HepG2 (cell line): ENCODE measurements around the gene KBTBD2. TPM values are rescaled to one million over a fixed set of nuclear protein-coding genes. Genes with fewer than 3 reads are reported as not detected.

Experiments
- ATAC-seq: fragments of 200-7000 bp; cut with Tn5 transposase; 3 replicates; pipeline ENCODE4 v1.9.1; 2020; ENCODE audit warnings: mild to moderate bottlenecking, moderate library complexity
- BruUV-seq: library from RNA; stranded (reverse); fragments of 400-500 nt; replicated peaks from 2 replicates; lab custom pipeline; 2021; lab: Mats Ljungman, UMichigan
- CTCF ChIA-PET: fragments of 300-600 bp; formaldehyde crosslinking; extraction: SDS; loops from one replicate; lab custom pipeline; 2021; ENCODE audit warnings: low total read pairs, inconsistent platforms, low intra/inter-chr PET ratio; lab: Yijun Ruan, JAX
- POLR2A ChIA-PET: fragments of 350-600 bp; sonication (Branson Sonifier 250); formaldehyde crosslinking; loops from one replicate; lab custom pipeline; 2020; ENCODE audit warnings: antibody characterized with exemption, inconsistent platforms; lab: Yijun Ruan, JAX
- DNase-seq: peaks from one replicate; pipeline ENCODE4 v3.0.0-alpha.2; 2015; ENCODE audit warnings: low spot score
- FAIRE-seq: peaks from 3 replicates; lab custom pipeline; 2011; peaks lifted over from hg19 to GRCh38; lab: Jason Lieb, UNC
- H2AFZ ChIP-seq: one replicate; pipeline ENCODE4 v1.6.1; 2011; ENCODE audit warnings: low read length, inconsistent platforms
- H3K27ac ChIP-seq: fragments of 300-600 bp; 3 replicates; pipeline ENCODE4 v1.8.0; 2011; ENCODE audit warnings: mixed run types, mild to moderate bottlenecking, mixed read lengths, low read length, inconsistent platforms; ENCODE audit not compliant: insufficient read depth; ENCODE audit errors: extremely low read length
- H3K27me3 ChIP-seq, 2 experiments: fragments of 200-600 bp in 1 of 2; 2 replicates in 1 of 2; 3 replicates in 1 of 2; pipeline versions ENCODE4 v1.6.0 to v1.8.0; 2011; ENCODE audit warnings: low read length in 2 of 2, mild to moderate bottlenecking in 2 of 2, moderate library complexity in 2 of 2, inconsistent platforms in 1 of 2; ENCODE audit not compliant: insufficient read depth in 2 of 2, control insufficient read depth in 1 of 2
- H3K36me3 ChIP-seq, 2 experiments: fragments of 200-600 bp in 1 of 2; replicated peaks in 1 of 2; 2 replicates in 1 of 2; 3 replicates in 1 of 2; pipeline versions ENCODE4 v1.5.1 to v1.8.0; 2011; ENCODE audit warnings: low read length in 2 of 2, inconsistent platforms in 1 of 2; ENCODE audit not compliant: insufficient read depth in 2 of 2, control insufficient read depth in 1 of 2
- H3K4me1 ChIP-seq: 2 replicates; pipeline ENCODE4 v1.5.1; 2012; ENCODE audit warnings: low read length, inconsistent platforms; ENCODE audit not compliant: insufficient read depth
- H3K4me2 ChIP-seq: 2 replicates; pipeline ENCODE4 v1.6.0; 2011; ENCODE audit warnings: low read depth, low read length, inconsistent platforms
- H3K4me3 ChIP-seq, 3 experiments: fragments of 200-600 bp in 1 of 3; sonication (generic), shearing (Covaris generic) in 1 of 3; replicated peaks in 1 of 3; 2 replicates each; pipeline ENCODE4 v1.5.1; 2011 to 2016; ENCODE audit warnings: low read length in 3 of 3, inconsistent platforms in 2 of 3, low read depth in 2 of 3, mild to moderate bottlenecking in 2 of 3, control low read depth in 1 of 3, mixed read lengths in 1 of 3; ENCODE audit not compliant: insufficient read depth in 1 of 3
- H3K79me2 ChIP-seq: one replicate; pipeline ENCODE4 v1.6.1; 2011; ENCODE audit warnings: low read length, inconsistent platforms; ENCODE audit not compliant: insufficient read depth
- H3K9ac ChIP-seq: 2 replicates; pipeline ENCODE4 v1.6.0; 2011; ENCODE audit warnings: mild to moderate bottlenecking, low read depth, low read length, inconsistent platforms; ENCODE audit not compliant: insufficient read depth
- H3K9me3 ChIP-seq: 2 replicates; pipeline ENCODE4 v1.5.1; 2012; ENCODE audit warnings: mild to moderate bottlenecking, low read length
- H4K20me1 ChIP-seq: 2 replicates; pipeline ENCODE4 v1.6.0; 2011; ENCODE audit warnings: inconsistent platforms, mild to moderate bottlenecking, low read length, moderate library complexity; ENCODE audit not compliant: insufficient read depth
- FOXP1 ChIP-seq, 2 experiments: fragments of 450-650 bp in 1 of 2; IDR thresholded peaks; 2 replicates each; pipeline ENCODE4 v1.6.1; 2017 to 2018; ENCODE audit warnings: antibody characterized with exemption in 1 of 2
- GLI4 ChIP-seq: sonication (generic); formaldehyde crosslinking; IDR thresholded peaks from 2 replicates; pipeline ENCODE4 v1.5.1; 2020; ENCODE audit warnings: missing genetic modification reagents, mild to moderate bottlenecking, moderate library complexity, borderline replicate concordance
- PHF5A ChIP-seq: IDR thresholded peaks from one replicate; pipeline ENCODE4 v1.6.1; 2018; ENCODE audit warnings: low read depth, missing genetic modification reagents; ENCODE audit not compliant: unreplicated experiment
- ZNF101 ChIP-seq: sonication (generic); formaldehyde crosslinking; IDR thresholded peaks from 2 replicates; pipeline ENCODE4 v1.4.0; 2020; ENCODE audit warnings: mild to moderate bottlenecking, low read depth, missing genetic modification reagents, borderline replicate concordance
- ZNF17 ChIP-seq: sonication (generic); formaldehyde crosslinking; IDR thresholded peaks from 2 replicates; pipeline ENCODE4 v1.5.0; 2020; ENCODE audit warnings: mild to moderate bottlenecking, missing genetic modification reagents
- ZNF496 ChIP-seq: sonication (generic); formaldehyde crosslinking; IDR thresholded peaks from 2 replicates; pipeline ENCODE4 v1.8.1; 2023; ENCODE audit warnings: mild to moderate bottlenecking, moderate library complexity, missing genetic modification reagents; ENCODE audit not compliant: insufficient replicate concordance
- ZNF709 ChIP-seq: sonication (generic); formaldehyde crosslinking; IDR thresholded peaks from 2 replicates; pipeline ENCODE4 v1.5.0; 2020; ENCODE audit warnings: mild to moderate bottlenecking, missing genetic modification reagents
- ZZZ3 ChIP-seq: sonication (generic); formaldehyde crosslinking; IDR thresholded peaks from 2 replicates; pipeline ENCODE4 v1.4.0; 2020; ENCODE audit warnings: missing genetic modification reagents, mild to moderate bottlenecking, borderline replicate concordance
- WGBS: methylation state at CpG from one replicate; pipeline ENCODE4 v1.1.6; 2017; ENCODE audit warnings: low lambda C conversion rate; 5-methylcytosine and 5-hydroxymethylcytosine counted together
- in situ Hi-C: cut with HindIII; loops from 2 replicates; pipeline ENCODE4 v1.10.0; 2017; ENCODE audit warnings: low pct_unique_long_range_greater_than_20kb; ENCODE audit not compliant: extremely low pct_ligation_motif_present
- intact Hi-C: fragments of 100-400 bp; cut with micrococcal nuclease; formaldehyde crosslinking; loops from one replicate; pipeline ENCODE4 v1.10.0; 2022; ENCODE audit not compliant: unreplicated experiment
- polyA plus RNA-seq, 8 experiments: library from polyadenylated mRNA; depleted of rRNA in 3 of 8; stranded (reverse) in 7 of 8; unstranded in 1 of 8; fragments of >200 nt; fragmentation: Illumina TruSeq in 4 of 8; extraction: Trizol in 4 of 8; gene quantifications; 2 replicates each; pipeline versions ENCODE4 v1.2.1 to v1.2.3, GENCODE V29; 2011 to 2016; ENCODE audit warnings: low read depth in 4 of 8, missing spikeins in 1 of 8, mixed read lengths in 1 of 8; ENCODE audit not compliant: insufficient read depth in 1 of 8
- total RNA-seq, 5 experiments: library from RNA; depleted of rRNA; stranded (reverse); fragments of >200 nt; fragmentation: Illumina TruSeq; extraction: Trizol; gene quantifications; 2 replicates each; pipeline ENCODE4 v1.2.3, GENCODE V29; 2016; ENCODE audit warnings: low read depth in 1 of 5
- TF ChIP-seq, protein P1 (sequence below): sonication (generic); formaldehyde crosslinking; IDR thresholded peaks from 2 replicates; pipeline ENCODE4 v1.8.0; 2022; ENCODE audit warnings: low read depth, missing genetic modification reagents
- TF ChIP-seq, protein P2 (sequence below): sonication (generic); formaldehyde crosslinking; IDR thresholded peaks from 2 replicates; pipeline ENCODE4 v1.5.0; 2020; ENCODE audit warnings: missing genetic modification reagents, mild to moderate bottlenecking, borderline replicate concordance

The KBTBD2 gene
- total and polyA plus RNA-seq, 2 of the 13 experiments (the other 11 are each of a cell fraction or from before 2014, with no cell fraction given) = 24.0 to 25.2 TPM

DNA sequence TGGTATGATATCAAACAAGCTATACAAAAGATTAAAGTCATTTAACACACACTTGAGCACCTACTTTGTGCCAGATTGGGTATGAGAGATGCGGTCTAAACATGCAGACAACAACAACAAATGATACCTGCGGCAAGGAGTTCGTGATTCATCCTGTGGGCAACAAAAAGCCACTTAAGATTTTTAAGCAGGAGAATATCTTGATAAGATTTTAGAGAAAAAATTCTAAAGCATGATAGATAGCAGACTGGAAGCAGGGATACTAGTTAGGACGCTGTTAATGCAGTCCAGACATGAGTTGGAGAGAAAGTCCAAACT is 1.6 kb upstream of the KBTBD2 start:
- intact Hi-C loops = loop anchor here (2.0 to 10.0 kb wide), 4 partner anchors 48 to 214 kb away; partner anchors contain the start of gene RP9
- Histone ChIP-seq H3K27me3 (no peaks in the 10 kb centered on the region), H3K27ac (peak overlapping the region; percentile 86), H3K4me1 (peaks cover 40% of the 10 kb centered on the region), H3K36me3 (no peaks in the 10 kb centered on the region), H3K79me2 (peaks cover 36% of the 10 kb centered on the region), H3K9ac (peak overlapping the region; percentile 81), H2AFZ (peak overlapping the region; percentile 82), H3K4me2 (peak overlapping the region; percentile 77), H3K9me3 (no peaks in the 10 kb centered on the region), H3K4me3 (peak overlapping the region; percentile 65 to 80 (median 70); a peak in 5 of 6 replicates), H4K20me1 (peaks cover 14% of the 10 kb centered on the region)
- no peak for FAIRE-seq
- ATAC-seq = no peak
- TF ChIP-seq, protein P1, sequence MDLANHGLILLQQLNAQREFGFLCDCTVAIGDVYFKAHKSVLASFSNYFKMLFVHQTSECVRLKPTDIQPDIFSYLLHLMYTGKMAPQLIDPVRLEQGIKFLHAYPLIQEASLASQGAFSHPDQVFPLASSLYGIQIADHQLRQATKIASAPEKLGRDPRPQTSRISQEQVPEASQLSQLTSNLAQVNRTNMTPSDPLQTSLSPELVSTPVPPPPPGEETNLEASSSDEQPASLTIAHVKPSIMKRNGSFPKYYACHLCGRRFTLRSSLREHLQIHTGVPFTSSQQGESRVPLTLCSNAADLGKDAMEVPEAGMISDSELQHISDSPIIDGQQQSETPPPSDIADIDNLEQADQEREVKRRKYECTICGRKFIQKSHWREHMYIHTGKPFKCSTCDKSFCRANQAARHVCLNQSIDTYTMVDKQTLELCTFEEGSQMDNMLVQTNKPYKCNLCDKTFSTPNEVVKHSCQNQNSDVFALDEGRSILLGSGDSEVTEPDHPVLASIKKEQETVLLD = no peak
- TF ChIP-seq FOXP1 (IDR thresholded peaks at IDR 0.05) (no peak), FOXP1 (CRISPR knock-in tag; IDR thresholded peaks at IDR 0.05) (0 out of 2 replicates have a peak, but pooled peaks have one; percentile 1)
- in situ Hi-C loops = no loop called here
- WGBS = 12% methylated on average over 4 of the region's 4 CpGs
- POLR2A ChIA-PET = interaction anchor here (0.9 to 2.0 kb wide), 4 partner anchors 11 to 170 kb away, joined by 3 to 7 read pairs (median 4); partner anchors contain the start of genes FKBP9 and NT5C3A
- DNase-seq = no peak
- no TSS peak for BruUV-seq
- CTCF ChIA-PET = no interaction called here

DNA sequence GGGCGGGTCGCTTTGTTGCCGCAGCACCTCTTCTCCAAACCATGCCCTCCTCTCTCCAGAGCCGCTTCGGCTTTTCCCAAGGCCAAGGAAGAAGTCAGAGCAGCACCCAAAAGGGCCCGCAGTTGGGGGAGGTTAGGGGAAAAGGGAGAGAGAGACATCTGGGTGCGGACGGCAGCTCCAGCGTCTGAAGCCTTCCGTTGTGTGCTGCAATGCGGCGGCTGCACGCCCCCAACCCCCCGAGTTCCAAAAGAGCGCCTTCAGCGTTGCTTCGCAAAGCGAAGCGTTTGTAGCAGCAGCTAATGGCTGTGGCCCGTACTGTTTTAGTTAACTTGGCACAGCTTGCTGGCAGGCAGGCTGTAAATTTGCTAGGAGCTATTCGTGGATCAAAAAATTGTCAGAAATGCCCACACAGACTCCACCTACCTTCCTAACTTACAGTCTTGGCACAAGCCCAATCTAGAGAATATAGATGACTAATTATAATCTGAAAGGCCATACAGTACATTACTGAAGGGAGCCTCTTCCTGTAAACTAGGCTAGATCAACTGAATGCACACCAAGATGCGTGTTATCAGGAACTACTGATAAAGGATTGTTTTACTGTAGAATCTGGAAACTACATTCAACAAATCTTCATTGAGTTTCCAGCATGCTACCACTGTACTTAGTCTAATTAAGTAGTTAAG is 1.1 kb upstream of the KBTBD2 start:
- POLR2A ChIA-PET = interaction anchor here (0.6 to 2.0 kb wide), 8 partner anchors 8 to 170 kb away, joined by 3 to 7 read pairs (median 4); partner anchors contain the start of genes FKBP9 and NT5C3A
- FAIRE-seq = no peak
- ATAC-seq = peak; percentile 41
- no peaks in the 10 kb centered on the region for H3K36me3 ChIP-seq
- DNase-seq = no peak
- peak overlapping the region; percentile 77 for H3K4me2 ChIP-seq
- 3% methylated on average over 11 of the region's 22 CpGs for WGBS
- peak overlapping the region; percentile 65 to 80 (median 70) for H3K4me3 ChIP-seq
- H3K27ac ChIP-seq = peak overlapping the region; percentile 86
- no peak overlapping the region for H2AFZ ChIP-seq
- H3K9ac ChIP-seq = peak overlapping the region; percentile 81
- no peaks in the 10 kb centered on the region for H3K9me3 ChIP-seq
- in situ Hi-C loops = no loop called here
- peaks cover 19% of the 10 kb centered on the region for H4K20me1 ChIP-seq
- CTCF ChIA-PET = no interaction called here
- intact Hi-C loops = loop anchor here (2.0 to 10.0 kb wide), 4 partner anchors 48 to 215 kb away; partner anchors contain the start of gene RP9
- H3K27me3 ChIP-seq = no peaks in the 10 kb centered on the region
- peaks cover 45% of the 10 kb centered on the region for H3K4me1 ChIP-seq
- H3K79me2 ChIP-seq = peaks cover 41% of the 10 kb centered on the region
- BruUV-seq = TSS peak; percentile 94
- TF ChIP-seq GLI4 (0 out of 2 replicates have a peak, but pooled peaks have one; percentile 22), ZNF17 (CRISPR knock-in tag) (no peak), PHF5A (CRISPR knock-in tag) (peak; percentile 3), ZZZ3 (CRISPR knock-in tag) (no peak), ZNF101 (CRISPR knock-in tag) (0 out of 2 replicates have a peak, but pooled peaks have one; percentile 15), ZNF709 (CRISPR knock-in tag) (0 out of 2 replicates have a peak, but pooled peaks have one; percentile 16), ZNF496 (CRISPR knock-in tag) (no peak)
- TF ChIP-seq, protein P2, sequence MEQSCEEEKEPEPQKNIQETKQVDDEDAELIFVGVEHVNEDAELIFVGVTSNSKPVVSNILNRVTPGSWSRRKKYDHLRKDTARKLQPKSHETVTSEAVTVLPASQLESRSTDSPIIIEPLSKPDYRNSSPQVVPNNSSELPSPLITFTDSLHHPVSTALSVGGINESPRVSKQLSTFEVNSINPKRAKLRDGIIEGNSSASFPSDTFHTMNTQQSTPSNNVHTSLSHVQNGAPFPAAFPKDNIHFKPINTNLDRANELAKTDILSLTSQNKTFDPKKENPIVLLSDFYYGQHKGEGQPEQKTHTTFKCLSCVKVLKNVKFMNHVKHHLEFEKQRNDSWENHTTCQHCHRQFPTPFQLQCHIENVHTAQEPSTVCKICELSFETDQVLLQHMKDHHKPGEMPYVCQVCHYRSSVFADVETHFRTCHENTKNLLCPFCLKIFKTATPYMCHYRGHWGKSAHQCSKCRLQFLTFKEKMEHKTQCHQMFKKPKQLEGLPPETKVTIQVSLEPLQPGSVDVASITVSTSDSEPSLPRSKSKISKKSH = no peak
